ENCODE measurements around the gene HEBP1.

The HEBP1 gene

GRCh38 chr12:12958886-12959285 lies 41.2 kb downstream of the HEBP1 start:
- no peak overlapping the region for H3K4me3 ChIP-seq (IDR thresholded peaks at IDR 0.05; ENCODE audit: insufficient read depth, low read depth, low read length)
- no peak overlapping the region for H3K27ac ChIP-seq
- no peak overlapping the region for H2AFZ ChIP-seq (ENCODE audit: low read depth)
- no peak overlapping the region for H3K4me2 ChIP-seq
- no peaks in the 10 kb centered on the region for H4K20me1 ChIP-seq (ENCODE audit: insufficient read depth)
- no peaks in the 10 kb centered on the region for H3K79me2 ChIP-seq (ENCODE audit: insufficient read depth, low read depth)
- H3K36me3 ChIP-seq (ENCODE audit: insufficient read depth), result no peaks in the 10 kb centered on the region
- no peak overlapping the region for H3K9ac ChIP-seq
- no peaks in the 10 kb centered on the region for H3K4me1 ChIP-seq (ENCODE audit: low read depth, poor library complexity, severe bottlenecking)
- H3K27me3 ChIP-seq (ENCODE audit: insufficient read depth, low read depth), result no peaks in the 10 kb centered on the region
- no peak for TF ChIP-seq CTCF (conservative IDR thresholded peaks at IDR 0.05; ENCODE audit: low read depth, low read length)

GRCh38 chr12:12954878-12955625 lies 45.0 kb downstream of the HEBP1 start:
- Histone ChIP-seq H2AFZ (ENCODE audit: low read depth) (no peak overlapping the region), H3K4me3 (IDR thresholded peaks at IDR 0.05; ENCODE audit: insufficient read depth, low read depth, low read length) (no peak overlapping the region), H3K36me3 (ENCODE audit: insufficient read depth) (no peaks in the 10 kb centered on the region), H4K20me1 (ENCODE audit: insufficient read depth) (no peaks in the 10 kb centered on the region), H3K9ac (no peak overlapping the region), H3K27ac (no peak overlapping the region), H3K4me2 (no peak overlapping the region), H3K79me2 (ENCODE audit: insufficient read depth, low read depth) (no peaks in the 10 kb centered on the region), H3K27me3 (ENCODE audit: insufficient read depth, low read depth) (no peaks in the 10 kb centered on the region), H3K4me1 (ENCODE audit: low read depth, poor library complexity, severe bottlenecking) (no peaks in the 10 kb centered on the region)
- TF ChIP-seq CTCF (conservative IDR thresholded peaks at IDR 0.05; ENCODE audit: low read depth, low read length), result no peak

- no peaks in the 10 kb centered on the region for H3K27me3 ChIP-seq (ENCODE audit: insufficient read depth, low read depth)
- H3K36me3 ChIP-seq (ENCODE audit: insufficient read depth), result no peaks in the 10 kb centered on the region
- no peak for TF ChIP-seq CTCF (conservative IDR thresholded peaks at IDR 0.05; ENCODE audit: low read depth, low read length)
- no peak overlapping the region for H3K9ac ChIP-seq
- no peak overlapping the region for H3K4me2 ChIP-seq
- H3K79me2 ChIP-seq (ENCODE audit: insufficient read depth, low read depth), result no peaks in the 10 kb centered on the region
- H3K27ac ChIP-seq, result no peak overlapping the region
- no peaks in the 10 kb centered on the region for H3K4me1 ChIP-seq (ENCODE audit: low read depth, poor library complexity, severe bottlenecking)
- H4K20me1 ChIP-seq (ENCODE audit: insufficient read depth), result no peaks in the 10 kb centered on the region
- H2AFZ ChIP-seq (ENCODE audit: low read depth), result no peak overlapping the region
- no peak overlapping the region for H3K4me3 ChIP-seq (IDR thresholded peaks at IDR 0.05; ENCODE audit: insufficient read depth, low read depth, low read length)
Observed at GRCh38 chr12:12954356-12954755, 45.7 kb downstream of the HEBP1 start.

GRCh38 chr12:12952036-12952435 lies 48.0 kb downstream of the HEBP1 start, which contains the start of gene GPRC5D:
TSS of gene GPRC5D (minus strand) at chr12:12952170. CDS start at chr12:12950384, 1,786 bp downstream.
- no peaks in the 10 kb centered on the region for H4K20me1 ChIP-seq (ENCODE audit: insufficient read depth)
- H3K9ac ChIP-seq, result no peak within 1 kb of the TSS
- H3K4me3 ChIP-seq (IDR thresholded peaks at IDR 0.05; ENCODE audit: insufficient read depth, low read depth, low read length), result no peak within 1 kb of the TSS
- no peaks in the 10 kb centered on the region for H3K79me2 ChIP-seq (ENCODE audit: insufficient read depth, low read depth)
- H3K4me2 ChIP-seq, result no peak within 1 kb of the TSS
- no peak within 1 kb of the TSS for H2AFZ ChIP-seq (ENCODE audit: low read depth)
- H3K27me3 ChIP-seq (ENCODE audit: insufficient read depth, low read depth), result no peaks in the 10 kb centered on the region
- H3K27ac ChIP-seq, result no peak within 1 kb of the TSS
- TF ChIP-seq CTCF (conservative IDR thresholded peaks at IDR 0.05; ENCODE audit: low read depth, low read length), result no peak
- H3K36me3 ChIP-seq (ENCODE audit: insufficient read depth), result no peaks in the 10 kb centered on the region
- no peaks in the 10 kb centered on the region for H3K4me1 ChIP-seq (ENCODE audit: low read depth, poor library complexity, severe bottlenecking)
